22Rv1 (cell line): ENCODE measurements around the gene LRCH1.

ENCODE experiments used
- H3K27ac ChIP-seq: fragments of 450-650 bp; 2 replicates; pipeline ENCODE4 v1.5.1; 2017
- ZFX ChIP-seq: fragments of 450-650 bp; IDR thresholded peaks from 2 replicates; pipeline ENCODE4 v1.6.1; 2017; ENCODE audit warnings: antibody characterized with exemption, borderline replicate concordance
- TF ChIP-seq, protein P1 (sequence below): fragments of 450-650 bp; IDR thresholded peaks from 2 replicates; pipeline ENCODE4 v1.5.1; 2017; ENCODE audit warnings: mild to moderate bottlenecking

LRCH1 gene

DNA sequence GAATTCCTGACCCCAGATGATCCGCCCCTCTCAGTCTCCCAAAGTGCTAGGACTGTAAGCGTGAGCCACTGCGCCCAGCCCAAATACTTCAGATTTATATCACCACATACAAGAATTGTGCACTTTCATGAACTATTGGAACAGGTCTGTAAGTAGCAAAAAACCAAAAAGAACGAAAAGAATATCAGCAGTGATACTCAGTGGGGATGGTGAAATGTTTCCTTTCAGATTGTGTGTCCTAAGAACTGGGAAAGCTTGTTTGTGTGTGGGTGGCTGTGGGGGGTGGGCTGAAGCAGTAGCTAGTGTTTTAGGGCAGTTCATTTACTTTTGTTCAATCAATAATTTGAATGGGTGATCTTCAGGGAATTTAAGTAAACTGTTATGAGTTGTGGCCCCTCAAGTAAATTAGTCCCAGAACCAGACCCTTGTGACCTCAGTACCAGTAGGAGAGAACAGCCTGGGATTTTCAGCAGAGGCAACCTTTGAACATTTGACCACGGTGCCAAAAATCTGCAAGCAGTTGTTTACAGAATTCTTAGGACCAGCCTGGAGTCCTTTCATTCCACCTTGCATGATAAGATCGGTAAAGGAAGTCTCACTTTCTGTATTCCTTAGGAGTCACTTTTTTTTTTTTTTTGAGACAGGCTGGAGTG, 106.6 kb downstream of the LRCH1 start:
- peak overlapping the region; percentile 43 for H3K27ac ChIP-seq
- TF ChIP-seq ZFX: no peak
- TF ChIP-seq, protein P1, sequence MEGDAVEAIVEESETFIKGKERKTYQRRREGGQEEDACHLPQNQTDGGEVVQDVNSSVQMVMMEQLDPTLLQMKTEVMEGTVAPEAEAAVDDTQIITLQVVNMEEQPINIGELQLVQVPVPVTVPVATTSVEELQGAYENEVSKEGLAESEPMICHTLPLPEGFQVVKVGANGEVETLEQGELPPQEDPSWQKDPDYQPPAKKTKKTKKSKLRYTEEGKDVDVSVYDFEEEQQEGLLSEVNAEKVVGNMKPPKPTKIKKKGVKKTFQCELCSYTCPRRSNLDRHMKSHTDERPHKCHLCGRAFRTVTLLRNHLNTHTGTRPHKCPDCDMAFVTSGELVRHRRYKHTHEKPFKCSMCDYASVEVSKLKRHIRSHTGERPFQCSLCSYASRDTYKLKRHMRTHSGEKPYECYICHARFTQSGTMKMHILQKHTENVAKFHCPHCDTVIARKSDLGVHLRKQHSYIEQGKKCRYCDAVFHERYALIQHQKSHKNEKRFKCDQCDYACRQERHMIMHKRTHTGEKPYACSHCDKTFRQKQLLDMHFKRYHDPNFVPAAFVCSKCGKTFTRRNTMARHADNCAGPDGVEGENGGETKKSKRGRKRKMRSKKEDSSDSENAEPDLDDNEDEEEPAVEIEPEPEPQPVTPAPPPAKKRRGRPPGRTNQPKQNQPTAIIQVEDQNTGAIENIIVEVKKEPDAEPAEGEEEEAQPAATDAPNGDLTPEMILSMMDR: no peak

DNA sequence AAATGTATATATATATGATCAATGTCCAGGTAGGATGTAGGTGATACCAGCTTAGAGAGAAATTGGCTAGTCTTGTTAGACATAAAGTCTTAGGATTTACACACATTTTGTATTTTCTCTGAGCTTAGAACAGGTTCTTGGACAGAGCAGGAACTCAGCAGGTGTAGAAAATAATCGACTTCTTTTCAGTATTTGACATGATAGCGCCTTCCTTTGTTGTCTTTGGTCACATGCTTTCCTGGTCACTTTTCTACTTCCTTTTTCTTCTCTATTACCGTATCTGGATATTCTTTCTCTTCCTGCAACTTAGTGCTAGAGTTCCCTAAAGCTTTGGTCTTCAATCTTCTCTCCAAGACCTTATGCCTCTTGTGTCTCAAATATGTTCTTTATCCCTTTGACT, 107.4 kb downstream of the LRCH1 start:
- peak overlapping the region; percentile 43 for H3K27ac ChIP-seq
- TF ChIP-seq, protein P1: no peak
- no peak for TF ChIP-seq ZFX

DNA sequence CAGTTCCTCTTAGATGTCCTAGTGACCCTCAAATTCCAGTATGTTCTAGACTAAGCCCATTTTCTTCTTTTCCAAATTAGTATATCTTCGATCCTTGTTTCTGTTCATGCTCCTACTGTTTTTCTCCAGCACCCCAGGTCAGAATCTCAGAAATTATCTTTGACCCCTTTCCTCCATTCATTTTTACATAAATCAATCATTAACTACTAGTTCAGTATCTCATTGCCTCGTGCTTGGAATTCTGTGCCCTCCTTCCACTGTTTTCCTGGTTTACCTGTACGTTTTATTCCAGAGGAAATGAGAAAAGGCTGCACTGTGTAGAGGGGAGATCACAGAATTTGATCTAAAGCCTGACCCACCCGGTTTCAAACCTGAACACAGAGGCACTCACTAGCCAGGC, 107.9 kb downstream of the LRCH1 start:
- H3K27ac ChIP-seq: no peak overlapping the region
- TF ChIP-seq, protein P1: no peak
- no peak for TF ChIP-seq ZFX

DNA sequence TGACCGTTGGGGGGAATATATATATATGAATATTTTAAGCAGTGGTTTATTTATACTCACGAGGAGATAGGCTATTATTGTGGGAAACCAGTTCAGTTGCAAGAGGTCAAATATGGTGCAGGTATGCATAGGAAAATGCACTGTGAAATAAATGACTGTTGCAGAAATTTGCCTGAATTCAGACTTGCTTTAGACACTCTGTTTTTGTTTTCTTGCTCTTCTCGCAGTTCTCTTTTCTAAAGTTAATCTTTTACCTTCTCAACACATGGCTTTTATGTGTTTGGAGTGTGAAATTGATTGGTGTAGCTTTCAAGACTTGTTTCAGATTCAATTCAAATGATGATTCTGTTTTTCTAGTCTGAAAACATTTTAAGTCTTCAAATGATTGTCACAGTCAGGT, 109.7 kb downstream of the LRCH1 start:
- TF ChIP-seq, protein P1: no peak
- no peak for TF ChIP-seq ZFX
- no peak overlapping the region for H3K27ac ChIP-seq

DNA sequence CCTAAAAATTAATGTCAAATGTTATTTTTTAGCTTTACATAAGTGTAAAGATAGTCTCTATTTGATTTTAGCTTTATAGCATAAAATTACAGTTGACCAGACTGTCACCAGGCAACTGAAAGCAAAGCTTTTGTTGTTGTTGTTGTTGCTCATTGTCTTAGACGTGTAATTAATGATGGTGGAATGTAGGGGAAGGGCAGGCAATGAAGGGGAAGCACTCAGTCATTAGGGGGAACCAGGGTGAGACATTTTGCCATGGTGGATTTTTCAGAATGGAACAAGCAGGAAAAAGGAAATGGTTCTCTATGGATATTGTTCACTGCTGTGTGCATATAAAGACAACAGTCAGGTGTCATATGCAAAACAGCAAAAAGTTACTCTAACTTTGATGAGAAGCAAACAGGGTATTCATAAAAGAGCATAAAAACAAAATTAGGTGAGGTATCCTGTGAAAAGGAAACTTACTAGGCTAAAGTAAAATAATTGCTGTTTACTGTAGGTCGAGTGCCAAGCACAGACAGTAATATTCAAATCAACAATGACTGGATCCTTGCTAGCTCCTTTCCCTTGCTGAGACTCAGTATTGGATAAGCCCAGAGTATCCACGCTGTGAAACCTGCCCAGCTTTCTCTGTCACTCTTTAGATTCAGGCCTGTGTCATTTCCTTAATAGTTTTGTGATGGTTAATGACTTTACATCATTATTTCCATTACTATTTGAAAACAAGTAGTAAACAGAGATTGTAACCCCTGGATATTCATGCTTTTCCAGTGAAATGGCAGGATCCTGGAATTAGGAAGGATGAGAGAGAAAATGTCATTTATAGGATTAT, 110.5 kb downstream of the LRCH1 start:
- H3K27ac ChIP-seq: no peak overlapping the region
- TF ChIP-seq, protein P1: no peak
- TF ChIP-seq ZFX: no peak

DNA sequence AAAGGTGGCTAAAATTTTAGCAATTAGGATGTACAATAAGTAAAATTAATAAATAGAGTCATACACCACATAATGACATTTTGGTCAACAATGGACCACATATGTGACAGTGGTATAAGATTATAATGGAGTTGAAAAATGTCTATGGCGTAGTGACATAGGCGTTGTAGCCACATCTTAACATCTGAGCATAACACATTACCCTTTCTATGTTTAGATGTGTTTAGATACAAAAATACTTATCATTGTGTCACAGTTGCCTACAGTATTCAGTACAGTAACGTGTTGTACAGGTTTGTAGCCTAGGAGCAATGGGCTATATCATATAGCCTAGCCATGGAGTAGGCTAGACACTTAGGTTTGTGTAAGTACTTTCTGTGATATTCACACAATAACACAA, 111.2 kb downstream of the LRCH1 start:
- no peak for TF ChIP-seq ZFX
- TF ChIP-seq, protein P1: no peak
- H3K27ac ChIP-seq: no peak overlapping the region

DNA sequence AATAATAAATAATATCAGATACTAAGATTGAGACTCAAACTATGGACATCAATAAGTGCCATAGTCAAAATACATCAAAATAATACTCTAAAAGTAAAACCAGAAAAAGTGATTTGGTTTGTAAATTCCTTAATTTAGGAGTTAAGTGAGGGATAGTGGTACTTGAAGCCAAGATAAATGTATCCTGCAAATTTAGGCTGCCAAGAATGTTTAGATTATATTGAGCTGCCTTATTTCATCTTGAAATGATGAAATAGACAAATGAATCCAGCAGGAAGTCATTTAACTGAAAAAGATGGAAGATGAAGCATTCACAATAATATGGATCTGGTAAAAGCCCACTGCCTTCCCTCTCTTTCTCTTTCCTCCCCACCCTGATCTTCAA, 112.3 kb downstream of the LRCH1 start:
- peak overlapping the region; percentile 76 for H3K27ac ChIP-seq
- TF ChIP-seq ZFX: no peak
- TF ChIP-seq, protein P1: no peak
